H1 (cell line): ENCODE data around the gene RNF144A.

Experiments
- BRCA1 ChIP-seq: IDR thresholded peaks from 2 replicates; pipeline ENCODE4 v1.6.1; 2012; ENCODE audit warnings: low read depth, low read length, improper control_type of control experiment
- MAFK ChIP-seq: IDR thresholded peaks from 2 replicates; pipeline ENCODE4 v1.6.1; 2012; ENCODE audit warnings: low read depth, mild to moderate bottlenecking, improper control_type of control experiment, low read length
- POLR2AphosphoS5 ChIP-seq: IDR thresholded peaks from 2 replicates; pipeline ENCODE4 v1.6.1; 2011; ENCODE audit warnings: low read depth, low read length
- TF ChIP-seq, protein P1 (sequence below), 3 experiments: IDR thresholded peaks; 1 replicate in 2 of 3; 2 replicates in 1 of 3; pipeline versions ENCODE4 v1.5.1 to v1.6.1; 2011; ENCODE audit warnings: low read length in 3 of 3, mild to moderate bottlenecking in 3 of 3, inconsistent platforms in 2 of 3, low read depth in 1 of 3, moderate library complexity in 1 of 3; ENCODE audit not compliant: insufficient read depth in 1 of 3; ENCODE audit errors: control extremely low read depth in 1 of 3

DNA sequence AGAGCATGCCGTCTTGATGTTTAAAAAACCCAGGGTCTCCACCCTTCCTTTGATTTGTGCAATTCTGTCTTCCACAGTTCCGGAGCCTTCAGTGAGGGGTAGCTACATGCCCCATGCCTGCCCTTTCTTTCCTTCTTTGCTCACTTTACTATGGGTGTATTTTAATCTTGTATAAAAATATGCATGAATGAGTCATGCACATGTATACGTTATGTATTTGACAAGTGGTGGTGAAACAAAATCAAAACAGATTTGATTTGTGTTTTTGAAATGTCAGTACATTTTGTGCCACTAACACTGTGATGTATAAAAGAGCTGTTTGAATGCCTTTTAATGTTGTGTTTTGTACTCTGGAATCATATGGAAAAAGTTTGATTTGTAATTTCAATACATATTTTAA lies 126.5 kb downstream of the RNF144A start:
- TF ChIP-seq, protein P1, sequence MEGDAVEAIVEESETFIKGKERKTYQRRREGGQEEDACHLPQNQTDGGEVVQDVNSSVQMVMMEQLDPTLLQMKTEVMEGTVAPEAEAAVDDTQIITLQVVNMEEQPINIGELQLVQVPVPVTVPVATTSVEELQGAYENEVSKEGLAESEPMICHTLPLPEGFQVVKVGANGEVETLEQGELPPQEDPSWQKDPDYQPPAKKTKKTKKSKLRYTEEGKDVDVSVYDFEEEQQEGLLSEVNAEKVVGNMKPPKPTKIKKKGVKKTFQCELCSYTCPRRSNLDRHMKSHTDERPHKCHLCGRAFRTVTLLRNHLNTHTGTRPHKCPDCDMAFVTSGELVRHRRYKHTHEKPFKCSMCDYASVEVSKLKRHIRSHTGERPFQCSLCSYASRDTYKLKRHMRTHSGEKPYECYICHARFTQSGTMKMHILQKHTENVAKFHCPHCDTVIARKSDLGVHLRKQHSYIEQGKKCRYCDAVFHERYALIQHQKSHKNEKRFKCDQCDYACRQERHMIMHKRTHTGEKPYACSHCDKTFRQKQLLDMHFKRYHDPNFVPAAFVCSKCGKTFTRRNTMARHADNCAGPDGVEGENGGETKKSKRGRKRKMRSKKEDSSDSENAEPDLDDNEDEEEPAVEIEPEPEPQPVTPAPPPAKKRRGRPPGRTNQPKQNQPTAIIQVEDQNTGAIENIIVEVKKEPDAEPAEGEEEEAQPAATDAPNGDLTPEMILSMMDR (IDR thresholded peaks at IDR 0.05; ENCODE audit: control extremely low read depth in 1 of 3, insufficient read depth in 1 of 3, low read depth in 1 of 3, low read length in 3 of 3): no peak
- TF ChIP-seq MAFK: no peak
- no peak for TF ChIP-seq BRCA1
- no peak for TF ChIP-seq POLR2AphosphoS5
